ENCODE data around the gene NTN5. TPM values are rescaled to one million over a fixed set of nuclear protein-coding genes. Genes with fewer than 3 reads are reported as not detected.

Gene NTN5
- total RNA-seq, 1 donor from 2014 or later = 0.98 TPM

DNA sequence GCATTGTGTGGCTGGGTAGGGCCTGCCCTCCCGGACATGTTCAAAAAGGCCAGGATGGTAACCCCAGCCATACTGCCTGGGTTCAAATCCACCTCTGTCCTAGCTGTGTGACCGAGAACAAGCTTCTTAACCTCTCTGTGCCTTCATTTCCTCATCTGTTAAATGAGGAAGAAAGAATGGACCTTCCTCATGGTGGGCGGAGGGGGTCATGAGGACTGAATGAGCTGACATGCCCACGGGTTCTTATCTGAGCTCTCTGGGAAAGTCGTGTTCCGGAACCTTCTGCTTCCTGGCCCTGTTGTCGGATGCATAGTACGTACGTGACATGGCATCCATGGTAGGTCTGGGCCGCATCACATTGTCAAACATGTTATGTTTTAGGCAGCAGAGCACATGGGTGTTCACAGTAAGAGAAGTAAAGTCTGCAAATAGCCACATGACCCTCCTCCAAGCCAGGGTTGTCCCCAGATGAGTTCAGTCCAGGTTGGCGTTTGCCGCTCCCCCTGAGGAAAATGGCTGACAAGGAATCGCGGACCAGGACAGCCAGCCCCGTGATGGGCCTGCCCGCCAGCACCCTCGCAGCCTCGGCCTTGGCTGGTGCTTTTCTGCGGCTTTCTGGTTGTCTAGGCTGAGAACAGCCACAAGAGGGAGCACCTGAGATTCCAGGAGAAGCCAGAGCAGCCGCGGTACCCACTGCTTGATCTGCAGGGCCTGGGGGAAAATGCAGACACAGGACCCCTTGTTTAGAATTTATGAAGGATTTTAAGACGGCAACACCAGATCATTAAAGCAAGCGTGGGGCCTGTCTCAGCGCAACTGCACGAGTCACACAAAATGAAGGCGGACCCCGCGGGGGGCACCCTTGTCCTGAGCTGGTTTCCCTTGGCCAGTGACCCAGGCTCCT lies 2.4 kb upstream of the NTN5 start:
- TF ChIP-seq POLR2AphosphoS5 (IDR thresholded peaks at IDR 0.05; ENCODE audit: insufficient read depth in 1 of 2, low read depth in 1 of 2) = peak; percentile 52 to 60
- TF ChIP-seq POLR2A (IDR thresholded peaks at IDR 0.05) = no peak
- TF ChIP-seq CTCF (IDR thresholded peaks at IDR 0.05) = peak; percentile 73 to 85 (median 76)
- no peak for DNase-seq (ENCODE audit: extremely low spot score in 2 of 2)
- H3K36me3 ChIP-seq = no peaks in the 10 kb centered on the region
- intact Hi-C loops (cut with DNase I) = loop anchor here (10.0 kb wide), 1 partner anchor 60 kb away; no protein-coding TSS in a partner anchor
- no peaks in the 10 kb centered on the region for H3K9me3 ChIP-seq
- H3K27me3 ChIP-seq = no peaks in the 10 kb centered on the region
- peaks cover 10% of the 10 kb centered on the region for H3K4me1 ChIP-seq
- H3K27ac ChIP-seq = no peak overlapping the region
- H3K4me3 ChIP-seq = no peak overlapping the region

DNA sequence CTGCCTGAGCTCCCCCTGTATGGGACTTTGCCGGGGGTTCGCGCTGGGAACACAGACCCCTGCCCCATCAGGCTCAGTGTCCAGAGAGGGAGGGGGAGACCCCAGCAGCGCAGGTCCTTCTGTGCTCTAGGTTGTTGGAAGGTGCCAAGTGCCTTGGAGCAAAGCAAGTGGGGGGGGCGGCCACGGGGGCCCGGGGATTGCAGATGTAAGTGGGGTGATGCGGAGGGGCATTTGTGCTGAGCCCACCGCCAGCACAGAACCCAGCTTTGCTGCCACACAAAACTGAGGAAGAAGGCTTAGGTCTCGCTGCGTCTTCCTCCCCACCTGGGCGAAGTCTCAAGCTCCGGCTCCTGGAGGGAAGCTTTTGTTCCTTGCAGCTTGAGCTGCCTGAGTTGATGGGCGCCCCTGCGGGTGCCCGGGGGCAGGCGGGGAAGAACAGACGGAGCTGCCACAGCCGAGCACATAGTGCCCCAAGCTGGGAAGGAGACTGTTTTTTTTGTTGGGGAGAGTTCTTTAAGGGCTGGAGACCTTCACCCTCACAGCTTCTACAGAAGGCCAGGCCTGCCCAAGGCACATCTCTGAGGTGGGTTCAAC lies 1.5 kb upstream of the NTN5 start:
- Histone ChIP-seq H3K9me3 (no peaks in the 10 kb centered on the region), H3K36me3 (no peaks in the 10 kb centered on the region), H3K27ac (no peak overlapping the region), H3K27me3 (no peaks in the 10 kb centered on the region), H3K4me3 (no peak overlapping the region), H3K4me1 (peaks cover 10% of the 10 kb centered on the region)
- no peak for DNase-seq (ENCODE audit: extremely low spot score in 2 of 2)
- intact Hi-C loops (cut with DNase I) = loop anchor here (10.0 kb wide), 1 partner anchor 60 kb away; no protein-coding TSS in a partner anchor
- TF ChIP-seq POLR2AphosphoS5 (IDR thresholded peaks at IDR 0.05; ENCODE audit: insufficient read depth in 1 of 2, low read depth in 1 of 2) (no peak), CTCF (IDR thresholded peaks at IDR 0.05) (no peak), POLR2A (IDR thresholded peaks at IDR 0.05) (no peak)

GRCh38 chr19:48673436-48674100 lies 751 bp upstream of the NTN5 start:
- H3K27ac ChIP-seq = no peak overlapping the region
- H3K9me3 ChIP-seq = no peaks in the 10 kb centered on the region
- H3K36me3 ChIP-seq = no peaks in the 10 kb centered on the region
- H3K27me3 ChIP-seq = no peaks in the 10 kb centered on the region
- peaks cover 10% of the 10 kb centered on the region for H3K4me1 ChIP-seq
- TF ChIP-seq POLR2A (IDR thresholded peaks at IDR 0.05) = no peak
- no peak for TF ChIP-seq POLR2AphosphoS5 (IDR thresholded peaks at IDR 0.05; ENCODE audit: insufficient read depth in 1 of 2, low read depth in 1 of 2)
- no peak for TF ChIP-seq CTCF (IDR thresholded peaks at IDR 0.05)
- H3K4me3 ChIP-seq = no peak overlapping the region
- DNase-seq (ENCODE audit: extremely low spot score in 2 of 2) = no peak
- intact Hi-C loops (cut with DNase I) = loop anchor here (10.0 kb wide), 1 partner anchor 61 kb away; no protein-coding TSS in a partner anchor

DNA sequence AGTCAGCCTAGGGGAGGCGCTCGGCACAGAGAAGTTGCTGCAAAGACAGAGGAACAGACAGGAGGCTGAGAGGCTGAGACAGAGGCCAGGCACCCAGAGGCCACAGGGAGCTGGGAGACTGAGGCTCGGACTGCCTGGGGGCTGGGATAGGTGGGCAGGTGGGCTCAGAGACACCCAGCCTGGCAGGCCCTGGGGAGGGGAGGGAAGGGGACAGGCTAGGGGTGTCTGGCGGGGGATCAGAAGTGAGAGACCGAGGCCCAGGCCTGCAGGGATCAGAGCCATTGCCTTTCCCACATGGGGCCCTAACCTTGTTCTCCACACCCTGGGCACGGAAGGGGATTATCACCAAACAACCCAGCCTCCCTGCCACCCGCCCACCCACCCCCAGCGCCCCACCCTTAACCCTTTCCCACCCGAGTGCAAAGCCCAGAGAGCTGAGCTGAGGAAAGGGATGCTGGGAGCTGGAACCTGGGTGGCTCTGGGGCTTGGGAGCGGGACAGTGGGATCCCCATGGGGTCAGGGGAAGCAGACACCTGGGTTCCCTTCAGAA lies 1.3 kb downstream of the NTN5 start:
- Histone ChIP-seq H3K36me3 (no peaks in the 10 kb centered on the region), H3K9me3 (no peaks in the 10 kb centered on the region), H3K27me3 (no peaks in the 10 kb centered on the region), H3K27ac (no peak overlapping the region), H3K4me3 (no peak overlapping the region), H3K4me1 (peaks cover 10% of the 10 kb centered on the region)
- intact Hi-C loops (cut with DNase I) = loop anchor here (10.0 kb wide), 1 partner anchor 63 kb away; no protein-coding TSS in a partner anchor
- TF ChIP-seq POLR2AphosphoS5 (IDR thresholded peaks at IDR 0.05; ENCODE audit: insufficient read depth in 1 of 2, low read depth in 1 of 2) (no peak), CTCF (IDR thresholded peaks at IDR 0.05) (no peak), POLR2A (IDR thresholded peaks at IDR 0.05) (no peak)
- DNase-seq (ENCODE audit: extremely low spot score in 2 of 2) = no peak

All from vagina (tissue), 2 donors.